Measurements from ENCODE around the gene ABCC5. TPM values are rescaled to one million over a fixed set of nuclear protein-coding genes. Genes with fewer than 3 reads are reported as not detected.

The ABCC5 gene
- total RNA-seq, 4 donors from 2014 or later = 15.9 to 46.0 (median 23.3) TPM

DNA sequence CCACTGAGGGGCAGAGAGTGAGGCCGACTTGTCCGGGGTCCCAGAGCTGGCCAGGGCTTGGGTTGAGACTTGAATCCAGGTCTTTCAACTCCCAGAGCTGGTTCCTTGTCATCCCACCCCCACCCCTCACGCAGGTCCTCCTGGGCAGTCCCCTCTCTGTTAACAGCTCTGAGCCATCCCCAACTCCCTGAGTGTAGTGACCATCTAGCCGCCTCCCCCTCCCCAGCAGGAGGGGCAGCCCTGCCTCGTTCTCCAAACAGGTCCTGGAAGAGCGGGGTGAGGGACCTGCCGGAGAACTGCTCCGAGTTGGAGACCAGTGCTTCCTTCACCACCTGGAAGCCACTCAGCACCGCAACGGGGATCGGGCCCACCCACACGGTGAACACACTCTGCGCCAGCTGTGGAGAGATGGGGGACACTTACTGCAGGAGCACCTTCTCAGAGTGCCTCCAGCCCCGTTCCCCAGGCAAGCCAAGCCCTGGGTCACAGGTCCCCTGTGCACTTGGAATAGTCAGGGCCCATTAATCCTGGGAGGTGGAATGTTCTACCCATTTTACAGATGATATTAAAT is 108.6 kb downstream of the ABCC5 start:
- Histone ChIP-seq H3K27me3 (no peaks in the 10 kb centered on the region), H3K9me3 (no peaks in the 10 kb centered on the region), H3K36me3 (no peaks in the 10 kb centered on the region), H3K4me1 (no peaks in the 10 kb centered on the region), H3K27ac (no peak overlapping the region), H3K4me3 (no peak overlapping the region)
- TF ChIP-seq, protein P1, sequence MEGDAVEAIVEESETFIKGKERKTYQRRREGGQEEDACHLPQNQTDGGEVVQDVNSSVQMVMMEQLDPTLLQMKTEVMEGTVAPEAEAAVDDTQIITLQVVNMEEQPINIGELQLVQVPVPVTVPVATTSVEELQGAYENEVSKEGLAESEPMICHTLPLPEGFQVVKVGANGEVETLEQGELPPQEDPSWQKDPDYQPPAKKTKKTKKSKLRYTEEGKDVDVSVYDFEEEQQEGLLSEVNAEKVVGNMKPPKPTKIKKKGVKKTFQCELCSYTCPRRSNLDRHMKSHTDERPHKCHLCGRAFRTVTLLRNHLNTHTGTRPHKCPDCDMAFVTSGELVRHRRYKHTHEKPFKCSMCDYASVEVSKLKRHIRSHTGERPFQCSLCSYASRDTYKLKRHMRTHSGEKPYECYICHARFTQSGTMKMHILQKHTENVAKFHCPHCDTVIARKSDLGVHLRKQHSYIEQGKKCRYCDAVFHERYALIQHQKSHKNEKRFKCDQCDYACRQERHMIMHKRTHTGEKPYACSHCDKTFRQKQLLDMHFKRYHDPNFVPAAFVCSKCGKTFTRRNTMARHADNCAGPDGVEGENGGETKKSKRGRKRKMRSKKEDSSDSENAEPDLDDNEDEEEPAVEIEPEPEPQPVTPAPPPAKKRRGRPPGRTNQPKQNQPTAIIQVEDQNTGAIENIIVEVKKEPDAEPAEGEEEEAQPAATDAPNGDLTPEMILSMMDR (IDR thresholded peaks at IDR 0.05) = no peak
- no peak for TF ChIP-seq POLR2A (IDR thresholded peaks at IDR 0.05)
- DNase-seq = no peak
- intact Hi-C loops (cut with DNase I; ENCODE audit: low total_unique reads) = no loop called here

DNA sequence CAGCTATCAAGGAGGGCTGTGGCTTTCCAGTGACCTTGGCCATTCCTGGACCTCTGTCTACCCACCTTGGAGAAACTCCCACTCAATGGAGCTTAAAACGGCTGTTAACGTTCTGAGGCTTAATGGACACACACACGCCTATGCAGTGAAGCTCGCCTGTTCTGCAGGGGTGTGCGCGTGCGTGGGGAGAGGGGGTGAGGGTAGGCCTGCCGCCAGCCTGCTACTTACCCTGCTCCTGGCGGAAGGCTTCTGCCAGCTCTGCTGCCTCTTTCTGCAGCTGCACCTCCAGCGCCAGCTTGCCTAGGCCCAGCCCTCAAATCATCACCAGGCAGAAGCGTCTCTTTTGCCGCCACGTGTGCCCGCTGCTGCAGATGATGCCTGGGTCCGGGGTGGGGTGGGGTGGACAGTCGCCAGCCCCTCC is 109.8 kb downstream of the ABCC5 start:
- no peaks in the 10 kb centered on the region for H3K9me3 ChIP-seq
- intact Hi-C loops (cut with DNase I; ENCODE audit: low total_unique reads) = no loop called here
- H3K27me3 ChIP-seq = no peaks in the 10 kb centered on the region
- H3K4me3 ChIP-seq = no peak overlapping the region
- no peaks in the 10 kb centered on the region for H3K36me3 ChIP-seq
- DNase-seq = no peak
- H3K4me1 ChIP-seq = no peaks in the 10 kb centered on the region
- H3K27ac ChIP-seq = no peak overlapping the region
- no peak for TF ChIP-seq POLR2A (IDR thresholded peaks at IDR 0.05)
- TF ChIP-seq, protein P1 (IDR thresholded peaks at IDR 0.05) = no peak

DNA sequence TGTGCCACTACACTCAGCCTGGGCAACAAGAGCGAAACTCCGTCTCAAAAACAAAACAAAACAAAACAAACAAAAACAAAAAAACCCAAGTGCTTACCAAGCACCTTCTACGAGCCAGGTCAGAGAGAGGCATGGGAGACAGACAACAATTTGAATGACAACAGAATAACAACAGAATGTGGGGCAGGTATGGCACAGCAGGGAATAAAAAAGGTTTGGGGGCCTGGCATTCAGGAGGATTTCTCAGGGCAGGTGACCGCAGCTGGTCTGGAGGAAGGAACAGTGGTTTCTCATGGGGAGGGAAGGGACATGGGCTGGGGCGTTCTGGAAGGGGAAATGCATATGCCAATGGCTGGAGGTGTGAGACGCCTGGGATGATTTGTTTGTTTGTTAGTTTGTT is 110.5 kb downstream of the ABCC5 start:
- H3K36me3 ChIP-seq = no peaks in the 10 kb centered on the region

DNA sequence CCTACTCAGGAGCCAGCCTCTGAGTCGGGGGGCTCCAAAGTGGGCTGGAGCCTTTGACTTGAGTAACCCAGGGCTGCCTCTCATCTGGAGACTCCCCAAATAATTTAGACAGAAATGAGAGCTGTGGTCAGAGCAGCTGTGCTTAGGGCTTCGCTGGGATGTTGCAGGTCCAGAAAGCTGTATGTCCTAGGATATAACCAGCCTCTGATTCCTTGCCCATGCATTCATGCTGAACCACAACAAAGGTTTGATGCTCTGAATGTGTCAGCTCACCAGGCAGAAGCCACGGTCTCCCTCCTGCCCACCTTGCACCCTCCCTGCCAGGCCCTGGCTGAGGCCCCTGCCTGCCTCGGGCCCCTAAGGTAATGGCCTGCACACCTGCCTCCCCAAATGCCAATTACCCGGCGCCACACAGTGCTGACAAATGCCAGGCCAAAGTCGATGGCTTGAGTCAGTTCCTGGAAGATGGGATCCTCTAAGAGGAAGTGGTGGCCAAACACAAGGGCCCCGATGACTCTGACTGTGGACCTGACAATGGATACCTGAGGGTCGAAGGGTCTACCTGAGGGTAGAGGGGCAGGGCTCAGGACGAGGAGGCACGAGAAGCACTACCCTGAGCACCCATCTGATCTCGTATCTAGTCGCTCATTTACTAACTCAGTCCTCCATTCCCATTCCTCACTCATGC is 111.3 kb downstream of the ABCC5 start:
- Histone ChIP-seq H3K27me3 (no peaks in the 10 kb centered on the region), H3K36me3 (no peaks in the 10 kb centered on the region), H3K9me3 (no peaks in the 10 kb centered on the region), H3K4me1 (no peaks in the 10 kb centered on the region), H3K27ac (no peak overlapping the region), H3K4me3 (no peak overlapping the region)
- no peak for TF ChIP-seq POLR2A (IDR thresholded peaks at IDR 0.05)
- TF ChIP-seq, protein P1 (IDR thresholded peaks at IDR 0.05) = no peak
- intact Hi-C loops (cut with DNase I; ENCODE audit: low total_unique reads) = no loop called here
- no peak for DNase-seq

More for the DNA sequence above, 110.5 kb downstream of the ABCC5 start:
- Histone ChIP-seq H3K27ac (no peak overlapping the region), H3K9me3 (no peaks in the 10 kb centered on the region), H3K4me1 (no peaks in the 10 kb centered on the region), H3K27me3 (no peaks in the 10 kb centered on the region), H3K4me3 (no peak overlapping the region)
- no peak for DNase-seq
- no peak for TF ChIP-seq POLR2A (IDR thresholded peaks at IDR 0.05)
- TF ChIP-seq, protein P1 (IDR thresholded peaks at IDR 0.05) = no peak
- intact Hi-C loops (cut with DNase I; ENCODE audit: low total_unique reads) = no loop called here

Data from uterus (tissue), 4 donors.